Right kidney (tissue), 9 donors: ENCODE measurements around the gene C17orf50.

Experiments used
- DNase-seq: peaks from one replicate; pipeline ENCODE4 v3.0.0-alpha.2; 2016
- long read RNA-seq, 8 donors: transcript quantifications; one replicate each; lab custom pipeline, GENCODE V29; 2026

C17orf50 gene
- long read RNA-seq, donor 1 = 0 reads
- long read RNA-seq, donor 2 = 0 reads
- long read RNA-seq, donor 3 = 0 reads
- long read RNA-seq, donor 4 = 0 reads
- long read RNA-seq, donor 5 = 0 reads
- long read RNA-seq, donor 6 = 0 reads
- long read RNA-seq, donor 7 = 0 reads
- long read RNA-seq, donor 8 = 0 reads

DNA sequence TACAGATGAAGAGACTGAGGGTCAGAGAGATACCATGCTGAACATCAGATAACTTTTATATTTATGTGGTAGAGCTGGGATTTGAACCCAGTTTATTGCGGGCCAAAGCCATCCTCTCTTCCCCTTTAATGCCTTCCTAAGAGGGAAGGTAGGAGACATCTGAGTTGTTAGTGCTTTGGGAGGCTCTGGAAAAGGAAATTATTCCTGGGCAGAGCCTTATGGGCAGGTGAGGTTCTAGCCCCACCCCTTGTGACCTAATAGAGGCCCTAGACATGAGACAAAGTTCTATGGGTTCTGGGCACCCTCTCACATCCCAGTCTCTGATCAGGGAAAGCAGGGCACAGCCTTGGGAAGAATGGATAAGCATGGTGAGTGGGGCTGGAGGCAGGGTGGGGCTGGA is at the start of gene C17orf50:
C17orf50 (plus strand) TSS at position 301 of the 400 bp plus-strand sequence; CDS start at position 356, 55 bp downstream.
- no peak for DNase-seq

DNA sequence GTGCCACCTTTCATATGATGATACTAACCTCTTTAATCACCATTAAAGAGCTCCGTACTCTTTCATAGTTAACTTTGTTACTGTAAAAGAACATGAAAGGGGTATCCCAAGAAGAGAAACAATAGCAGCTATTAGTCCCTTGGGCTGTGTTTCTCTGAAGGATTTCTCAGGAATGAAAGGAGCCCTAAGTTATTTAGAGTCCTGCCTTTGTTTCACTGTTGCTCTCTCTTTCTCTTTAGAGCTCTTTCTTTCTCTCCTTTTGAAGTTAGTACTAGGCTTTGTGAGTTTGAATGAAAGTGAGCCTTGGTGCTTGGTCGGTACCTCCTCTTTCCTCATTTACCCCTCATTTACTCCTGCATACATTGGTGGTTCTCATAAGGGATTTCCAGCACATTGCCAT is 49.7 kb upstream of the C17orf50 start:
- no peak for DNase-seq

DNA sequence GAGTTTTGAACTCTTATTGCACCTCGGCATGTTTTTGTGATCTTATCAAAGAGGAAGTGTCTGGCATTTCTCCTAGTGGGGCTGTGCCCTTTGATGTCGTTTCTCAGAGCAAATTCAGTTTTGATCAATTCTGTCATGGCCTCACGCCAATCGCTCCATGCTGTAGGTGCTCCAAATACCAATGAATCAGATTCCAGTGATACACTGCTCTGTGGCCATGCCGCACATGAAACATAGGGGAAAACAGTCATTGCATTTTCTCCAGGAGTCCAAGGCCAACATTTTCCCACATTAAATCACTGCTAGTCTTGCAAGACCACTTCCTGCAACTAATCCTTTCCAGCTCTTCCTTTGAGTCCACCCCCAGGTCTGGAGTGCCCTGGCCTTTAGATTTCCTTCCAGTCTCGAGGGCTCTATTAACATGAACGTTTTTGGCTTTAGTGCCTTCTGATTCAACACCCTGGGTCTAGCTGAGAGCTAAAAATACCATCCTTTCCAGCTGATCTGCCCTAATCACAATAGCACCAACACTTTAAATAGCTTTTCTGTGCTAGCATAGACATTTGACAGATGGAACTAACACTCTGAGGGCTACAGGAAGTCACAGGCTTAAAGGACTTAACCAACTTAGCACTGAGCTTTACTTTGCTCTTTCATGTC is 47.5 kb upstream of the C17orf50 start:
- peak; percentile 31 for DNase-seq

DNA sequence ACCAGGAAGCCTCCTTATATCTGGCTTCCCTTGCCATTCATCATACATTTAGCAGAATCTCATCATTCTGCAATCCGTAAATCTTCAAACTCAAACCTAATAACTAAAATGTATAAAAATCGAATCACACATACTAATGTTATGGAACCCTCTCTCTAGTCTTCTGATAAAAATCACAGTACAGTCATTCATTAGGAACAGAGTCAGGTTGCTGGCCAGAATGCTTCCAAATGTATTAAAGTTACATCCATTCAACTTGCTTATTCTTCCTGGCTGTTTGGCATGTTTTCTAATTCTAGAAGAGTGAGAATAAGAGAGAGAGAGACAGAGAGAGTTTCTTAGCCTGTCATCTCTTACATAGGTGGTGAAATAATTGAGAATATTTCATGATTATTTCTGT is 45.7 kb upstream of the C17orf50 start:
- DNase-seq = no peak

DNA sequence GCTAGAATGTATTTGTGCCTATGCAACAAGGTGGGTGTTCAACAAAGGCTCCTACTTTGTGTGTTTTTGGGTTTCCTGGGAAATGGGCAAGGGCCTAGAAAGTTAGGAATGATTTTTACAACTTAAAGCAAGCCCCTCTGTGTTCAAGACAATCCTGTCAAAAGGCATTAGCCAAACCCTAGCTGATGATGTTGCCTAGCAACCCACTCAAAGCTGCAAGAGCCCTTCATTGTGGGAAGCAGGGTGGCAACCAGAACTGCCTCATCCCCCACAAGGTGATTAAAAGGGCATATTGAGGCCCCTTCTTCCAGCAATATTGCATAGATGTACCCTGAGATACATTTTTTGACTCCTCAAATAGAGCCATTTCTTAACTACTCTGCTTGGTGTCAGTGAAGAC is 45.3 kb upstream of the C17orf50 start:
- no peak for DNase-seq

DNA sequence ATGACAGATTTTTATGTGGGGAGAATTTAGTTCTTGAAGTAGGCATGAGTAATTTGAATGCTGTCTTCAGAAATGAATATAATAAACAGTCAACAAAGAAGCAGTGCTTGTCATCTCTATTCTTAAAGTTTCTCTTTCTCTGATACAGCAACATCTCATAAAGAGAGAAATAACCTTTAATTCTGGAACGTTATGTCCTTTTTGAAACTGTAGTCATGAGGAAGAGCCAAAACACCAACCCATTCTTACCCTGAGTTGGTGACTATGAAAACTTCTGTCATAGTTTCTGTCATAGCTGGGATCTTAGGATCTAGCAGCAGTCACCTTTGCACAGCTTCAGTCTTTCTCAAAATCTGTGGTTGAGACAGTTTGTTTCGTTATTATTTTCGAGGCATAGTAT is 44.5 kb upstream of the C17orf50 start:
- no peak for DNase-seq

DNA sequence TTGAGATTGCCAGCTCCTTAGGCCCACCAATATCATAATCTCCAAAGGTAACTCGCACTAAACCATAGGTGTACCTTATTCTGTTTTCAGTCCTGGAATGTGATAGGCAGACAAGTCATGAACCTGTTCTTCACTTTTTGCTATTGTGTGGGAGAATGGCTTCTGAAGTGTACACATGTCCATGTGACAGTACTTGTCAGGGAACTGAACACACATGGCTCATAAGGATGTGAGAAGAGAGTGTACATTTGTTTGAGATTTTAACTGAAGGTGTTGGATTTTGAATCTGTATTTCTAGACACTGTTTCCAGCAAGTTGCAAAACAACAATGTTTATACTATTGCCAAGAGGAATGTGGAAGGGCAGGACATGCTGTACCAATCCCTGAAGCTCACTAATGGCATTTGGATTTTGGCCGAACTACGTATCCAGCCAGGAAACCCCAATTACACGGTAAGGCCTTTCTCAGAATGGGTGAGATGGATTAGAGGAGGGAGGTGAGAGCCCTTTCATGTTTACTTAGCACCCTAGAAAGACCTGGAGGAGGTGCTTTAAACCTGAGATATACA is 43.7 kb upstream of the C17orf50 start:
- no peak for DNase-seq

DNA sequence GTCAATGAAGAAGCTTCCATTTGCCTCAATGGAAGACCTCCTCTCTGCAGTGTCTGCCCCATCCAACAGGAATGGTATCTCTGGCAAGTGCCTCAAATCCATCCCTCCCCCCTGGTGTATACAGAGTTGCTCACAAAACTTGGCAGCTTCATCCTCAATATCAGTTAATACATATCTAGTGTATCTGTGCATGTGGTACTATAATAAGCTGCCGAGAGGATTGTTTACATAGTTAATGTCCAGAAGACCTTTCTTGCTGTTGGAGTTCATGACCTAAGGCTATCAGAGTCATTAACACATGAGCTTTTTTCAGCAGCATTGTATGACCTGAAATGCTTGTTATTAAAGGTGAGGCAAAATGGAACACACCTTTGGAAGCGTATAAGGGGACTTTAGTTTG is 43.2 kb upstream of the C17orf50 start:
- no peak for DNase-seq

DNA sequence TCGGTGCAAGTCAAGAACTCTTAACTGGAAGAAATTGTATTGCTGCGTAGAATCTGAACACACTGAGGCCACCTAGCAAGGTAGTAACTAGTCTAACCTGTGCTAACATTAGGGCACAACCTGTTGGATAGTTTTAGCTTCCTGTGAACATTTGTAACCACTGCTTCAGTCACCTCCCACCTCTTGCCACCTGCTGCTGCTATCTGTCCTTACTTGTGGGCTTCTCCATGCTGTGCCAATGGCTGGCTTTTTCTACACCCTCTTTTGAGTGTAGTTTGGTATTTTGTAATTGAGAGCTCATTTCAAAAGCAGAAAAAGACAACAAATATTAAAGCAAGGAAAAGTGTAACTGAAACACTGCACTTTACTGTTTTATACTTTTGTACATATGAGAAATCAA is 37.0 kb upstream of the C17orf50 start:
- no peak for DNase-seq

DNA sequence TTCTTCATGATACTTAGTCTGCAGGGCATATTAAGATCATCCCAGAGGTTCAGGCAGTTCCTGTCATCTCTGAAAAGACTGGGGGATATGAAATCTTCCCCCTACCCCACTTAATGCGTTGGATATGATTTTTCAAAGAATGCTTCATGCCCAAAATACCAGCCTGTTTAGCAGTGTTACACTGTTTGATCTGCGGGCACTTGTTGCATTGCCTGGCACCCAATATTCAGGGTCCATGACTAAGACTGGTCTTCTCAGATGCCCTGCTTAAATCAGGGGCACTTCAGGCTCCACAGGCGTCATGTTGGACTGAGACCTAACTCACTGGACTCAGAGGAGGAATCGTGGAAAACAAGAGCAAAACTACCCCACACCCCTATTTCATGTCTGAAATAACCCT is 35.6 kb upstream of the C17orf50 start:
- no peak for DNase-seq

DNA sequence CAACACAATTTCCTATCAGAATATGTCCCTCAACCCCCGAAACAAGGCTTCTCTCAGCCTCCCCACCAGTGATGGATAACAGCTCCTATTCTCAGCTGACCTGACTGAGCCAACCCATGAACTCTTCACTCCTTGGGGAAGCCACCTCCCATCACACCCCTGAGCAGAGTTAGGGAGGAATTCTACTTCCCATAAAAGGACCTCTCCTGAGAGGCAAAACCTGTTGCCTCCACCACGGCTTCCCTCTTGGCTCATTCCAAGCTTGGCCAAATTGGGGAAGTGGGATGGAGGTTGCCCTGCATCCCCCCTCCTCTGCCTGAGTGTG is 34.9 kb upstream of the C17orf50 start:
- no peak for DNase-seq

DNA sequence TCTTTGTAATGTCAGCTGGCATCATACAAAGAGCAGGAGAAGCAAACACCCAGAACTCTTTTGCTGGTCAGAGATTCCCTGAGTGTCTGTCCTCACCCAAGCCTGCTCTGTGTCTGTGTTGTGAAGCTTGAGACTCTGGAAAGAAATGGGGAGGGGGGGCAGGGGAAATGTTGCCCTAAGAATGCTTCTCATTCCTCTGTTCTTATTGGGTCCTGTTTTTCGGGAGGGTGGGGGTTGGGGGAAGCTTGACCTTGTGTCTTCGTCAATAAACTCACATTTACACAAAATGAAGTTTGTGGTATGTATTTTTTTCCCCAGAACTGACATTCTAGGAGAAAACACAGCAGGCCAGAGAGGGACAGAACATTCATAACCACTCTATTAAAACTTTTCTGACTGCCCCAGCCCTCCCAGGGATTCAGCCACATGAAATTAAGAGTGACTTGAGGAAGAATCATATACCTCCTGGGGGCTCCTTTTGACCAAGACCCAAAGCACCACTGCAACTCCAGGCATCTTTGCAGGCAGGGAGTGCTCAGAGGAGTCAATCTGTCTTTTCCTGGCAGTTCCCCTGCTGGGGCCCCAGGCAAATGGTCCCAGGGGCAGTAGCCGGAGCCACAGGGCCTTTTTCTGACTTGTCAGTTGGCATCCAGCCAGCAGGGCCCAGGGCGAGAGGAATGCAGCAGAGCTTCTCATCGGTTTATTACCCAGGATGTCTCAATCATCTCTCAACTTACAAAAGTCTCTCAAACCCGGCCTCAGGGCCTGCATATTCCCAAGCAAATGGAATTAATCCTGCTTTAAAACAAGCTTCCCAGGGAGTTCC is 34.3 kb upstream of the C17orf50 start:
- DNase-seq = peak; percentile 57

DNA sequence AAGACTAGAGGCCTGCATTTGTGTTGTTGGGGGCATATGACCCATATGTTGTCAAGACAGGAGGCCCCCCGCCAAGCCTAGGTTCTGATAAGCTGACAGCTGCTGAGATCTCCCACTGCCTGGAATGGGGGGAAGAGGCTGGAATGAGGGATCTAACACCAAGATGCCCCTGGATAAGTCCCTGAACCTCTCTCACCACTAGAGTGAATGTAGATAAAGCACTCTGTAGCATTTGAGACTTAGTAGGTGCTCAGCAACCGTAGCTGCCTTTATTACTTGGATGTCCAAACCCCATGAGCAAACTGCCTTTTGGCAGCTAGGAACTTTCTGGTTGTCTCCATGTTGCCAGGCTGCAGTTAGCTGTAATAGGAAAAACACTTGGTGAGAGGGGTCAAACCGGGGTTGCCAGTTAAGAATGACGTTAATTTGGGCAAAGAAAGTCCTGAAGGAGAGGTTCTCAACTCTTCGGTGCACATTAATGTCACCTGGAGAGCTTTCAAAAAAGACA is 33.7 kb upstream of the C17orf50 start:
- DNase-seq = no peak

DNA sequence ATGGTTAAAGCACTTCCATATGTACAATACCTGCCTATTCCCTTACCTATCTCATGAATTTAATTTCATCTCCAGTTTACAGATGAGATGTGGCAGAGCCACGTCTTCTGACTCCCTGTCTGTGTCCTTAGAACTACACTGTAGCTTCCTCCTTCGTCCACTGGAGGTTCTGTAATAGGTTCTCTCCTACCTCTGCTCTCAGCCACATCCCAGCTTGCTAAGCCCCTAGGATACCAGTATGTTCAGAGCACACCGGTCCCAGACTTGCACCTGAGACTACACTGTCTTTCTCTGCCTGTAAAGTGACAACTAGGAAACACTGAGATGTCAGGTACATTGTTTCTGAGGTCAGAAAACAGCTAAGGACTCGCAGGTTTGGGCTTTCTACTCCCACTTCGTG is 33.1 kb upstream of the C17orf50 start:
- DNase-seq = no peak

DNA sequence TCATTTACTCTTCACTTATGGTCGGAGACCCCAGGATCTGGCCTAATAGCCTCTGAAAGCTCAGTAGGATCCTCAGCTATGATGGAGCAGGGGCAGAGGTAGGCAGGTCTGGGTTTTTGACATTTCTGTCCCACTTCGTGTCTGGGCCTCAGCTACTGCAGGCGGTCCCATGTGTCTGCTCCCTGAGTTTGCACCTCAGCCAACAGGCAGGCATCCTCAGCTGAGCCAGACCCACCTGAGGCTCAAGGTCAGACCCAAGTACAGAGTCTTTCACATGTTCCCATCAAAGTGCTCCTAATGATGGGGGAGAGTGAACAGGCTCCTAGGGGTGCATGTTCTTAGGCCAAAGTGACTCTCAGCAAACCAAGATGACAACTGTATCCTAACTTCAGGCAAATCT is 32.1 kb upstream of the C17orf50 start:
- no peak for DNase-seq

DNA sequence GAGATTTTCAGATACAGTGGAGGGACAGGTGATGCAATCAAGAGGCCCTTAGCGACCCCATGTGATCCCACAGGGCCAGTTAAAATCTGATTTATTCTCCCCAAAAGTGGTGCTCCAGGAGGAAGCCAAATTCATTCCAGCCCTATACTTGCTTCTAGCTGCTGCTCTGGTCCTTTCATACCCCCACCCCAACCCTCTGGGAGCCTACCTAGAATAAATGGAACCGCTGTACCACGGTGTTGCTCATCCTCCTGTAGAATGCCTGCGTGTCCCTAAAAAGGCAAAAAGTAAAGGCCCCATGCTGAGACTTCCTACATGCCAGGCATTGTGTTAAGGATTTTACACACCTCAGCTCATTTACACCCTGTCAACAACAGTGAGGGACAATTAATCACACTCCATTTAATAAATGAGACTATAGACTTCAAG is 31.3 kb upstream of the C17orf50 start:
- DNase-seq = no peak

DNA sequence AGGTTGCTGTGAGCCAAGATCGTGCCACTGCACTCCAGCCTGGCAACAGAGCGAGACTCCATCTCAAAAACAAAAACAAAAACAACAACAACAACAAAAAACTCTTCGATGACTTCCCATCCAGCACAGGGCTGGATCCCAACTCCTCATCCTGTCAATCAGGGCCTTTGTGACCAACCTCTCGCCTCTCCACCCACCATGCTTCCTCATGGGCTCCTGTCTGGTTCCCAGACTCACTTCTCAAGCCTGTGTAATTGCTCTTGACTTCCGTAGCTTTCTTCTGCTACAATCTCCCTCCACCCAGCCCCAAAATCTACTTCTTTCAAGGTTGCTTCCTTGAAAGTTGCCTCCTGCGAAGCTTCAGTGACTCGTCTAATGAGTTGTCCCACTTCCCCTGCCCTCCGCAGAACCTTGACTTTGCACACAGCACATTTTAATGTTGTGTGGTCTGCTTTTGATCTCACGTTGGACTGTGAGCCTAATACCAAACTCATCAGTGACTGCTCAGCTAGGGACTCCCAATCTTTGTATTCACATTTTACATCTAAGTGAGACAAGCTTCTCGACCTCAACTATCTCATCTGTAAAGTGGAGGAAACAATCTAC is 30.2 kb upstream of the C17orf50 start:
- DNase-seq = no peak

DNA sequence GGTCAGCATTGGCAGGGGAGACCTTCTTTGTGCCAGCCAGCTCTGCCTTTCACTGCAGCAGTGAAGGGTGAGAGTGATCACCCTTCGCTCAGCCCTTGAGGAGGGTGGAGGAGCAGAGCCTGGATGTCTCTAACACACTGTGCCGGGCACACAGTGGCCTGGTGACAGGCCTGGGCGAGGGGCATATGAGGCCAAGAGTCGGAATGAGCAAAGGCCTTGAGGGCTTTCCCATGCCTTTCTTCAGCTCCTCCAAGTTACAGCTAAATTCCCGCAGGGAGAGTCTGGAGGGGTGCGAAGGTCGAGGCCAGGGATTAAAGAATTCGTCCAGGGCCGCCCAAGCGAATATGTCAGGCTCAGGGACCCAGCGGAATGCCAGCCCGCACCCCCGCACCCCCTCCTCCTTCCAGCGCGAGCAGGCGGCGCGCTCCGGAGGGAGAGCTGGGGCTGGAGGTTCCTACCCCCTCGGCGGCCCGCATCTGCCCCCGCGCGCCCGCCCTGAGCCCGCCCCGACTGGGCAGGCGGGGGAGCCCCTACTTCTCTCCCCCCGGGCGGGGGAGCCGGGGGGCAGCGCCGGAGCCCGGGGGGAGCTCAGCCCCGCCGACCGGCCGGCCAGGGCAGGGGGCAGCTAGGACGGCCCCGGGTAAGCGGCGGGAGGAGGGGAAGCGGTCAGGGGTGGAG is 29.3 kb upstream of the C17orf50 start, which contains the start of gene RASL10B:
RASL10B (plus strand) TSS at position 401 of the 678 bp plus-strand sequence. CDS start 3,546 bp downstream, outside the sequence.
- peak; percentile 59 for DNase-seq

DNA sequence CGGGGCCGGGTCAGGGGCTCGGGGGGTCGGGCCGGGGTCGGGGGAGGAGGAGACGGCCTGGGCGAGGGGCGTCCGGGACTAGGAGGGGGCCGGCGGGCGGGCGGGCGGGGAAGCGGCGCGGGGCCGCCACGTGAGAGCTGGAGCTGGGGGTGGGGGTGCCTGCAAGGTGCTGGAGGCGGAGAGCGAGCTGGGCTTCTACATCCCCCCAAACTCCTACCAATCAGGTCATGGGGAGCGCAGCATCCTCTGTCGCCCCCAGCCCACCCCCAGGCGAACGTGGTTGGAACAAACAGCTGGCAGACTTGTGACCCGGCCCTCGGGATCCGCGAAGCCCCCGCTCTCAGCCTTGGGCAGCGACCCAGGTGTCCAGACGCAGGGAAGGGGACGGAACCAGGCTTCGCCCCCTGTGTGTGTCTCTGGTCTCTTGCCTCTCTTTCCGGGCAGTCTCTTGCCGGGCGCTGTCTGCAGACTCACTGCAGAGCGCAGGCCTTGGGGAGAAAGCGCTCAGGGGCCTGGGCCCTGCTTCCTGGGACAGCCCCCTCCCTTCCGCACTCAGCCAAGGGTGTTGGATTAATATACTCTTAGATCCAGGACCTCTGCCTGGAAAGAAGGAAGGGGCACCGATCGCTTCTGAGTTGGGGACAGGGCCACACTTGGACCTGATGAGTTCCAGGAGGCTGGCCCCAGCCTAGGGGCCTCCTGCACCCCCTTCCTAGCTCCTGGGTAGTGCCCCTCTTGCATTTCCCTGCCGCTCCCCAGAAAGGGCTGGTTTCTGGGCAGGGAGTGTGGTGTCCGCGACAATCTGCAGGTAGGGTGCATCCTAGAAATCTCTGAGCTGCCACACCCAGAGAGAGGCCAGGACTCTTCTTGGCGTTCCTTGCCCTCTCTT is 28.5 kb upstream of the C17orf50 start:
- DNase-seq = peak; percentile 47

DNA sequence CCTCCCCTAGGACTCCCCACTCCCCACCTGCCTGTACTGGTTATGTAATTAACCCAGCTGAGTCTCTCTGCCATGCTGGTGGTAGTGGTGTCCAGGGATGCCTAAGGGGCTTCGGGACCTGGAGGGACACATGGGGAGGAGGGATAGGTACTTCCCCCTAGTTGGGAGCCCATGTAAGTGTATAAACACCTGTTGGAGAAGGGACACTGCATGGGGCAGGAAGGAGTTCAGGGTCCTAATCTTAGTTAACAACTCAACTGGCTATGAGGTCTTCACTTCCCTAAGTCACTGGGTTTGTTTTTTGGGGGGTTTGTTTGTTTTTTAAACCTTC is 27.9 kb upstream of the C17orf50 start:
- no peak for DNase-seq

DNA sequence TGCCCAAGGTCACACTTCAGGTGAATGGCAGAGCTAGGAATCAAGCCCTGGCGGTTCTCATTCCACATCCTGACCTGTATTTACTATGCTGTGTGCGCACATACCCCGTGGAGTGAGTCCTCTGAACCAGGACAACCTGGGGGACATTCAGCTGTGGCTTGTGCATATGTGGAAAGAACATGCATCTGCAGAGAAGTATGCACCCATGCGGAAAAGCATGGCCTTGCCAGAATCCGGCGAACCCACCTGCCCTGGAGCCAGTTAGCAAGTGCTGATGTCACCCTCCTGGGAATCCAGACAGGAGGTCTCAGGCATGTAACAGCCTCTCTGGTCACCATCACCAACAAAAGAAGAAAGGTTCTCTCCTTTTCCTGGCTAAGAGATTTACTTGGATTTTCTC is 27.3 kb upstream of the C17orf50 start:
- no peak for DNase-seq
